Loucy (cell line): ENCODE measurements around the gene GLG1.

Experiments used
- EZH2phosphoT487 ChIP-seq: fragments of 200-600 bp; IDR thresholded peaks from 2 replicates; pipeline ENCODE4 v1.6.1; 2018; ENCODE audit warnings: antibody characterized with exemption, mild to moderate bottlenecking, moderate library complexity, borderline replicate concordance
- TF ChIP-seq, protein P1 (sequence below): fragments of 200-600 bp; sonication (generic); conservative IDR thresholded peaks from 2 replicates; pipeline ENCODE4 v1.5.1; 2014; ENCODE audit warnings: mild to moderate bottlenecking, antibody characterized with exemption, low read length

DNA sequence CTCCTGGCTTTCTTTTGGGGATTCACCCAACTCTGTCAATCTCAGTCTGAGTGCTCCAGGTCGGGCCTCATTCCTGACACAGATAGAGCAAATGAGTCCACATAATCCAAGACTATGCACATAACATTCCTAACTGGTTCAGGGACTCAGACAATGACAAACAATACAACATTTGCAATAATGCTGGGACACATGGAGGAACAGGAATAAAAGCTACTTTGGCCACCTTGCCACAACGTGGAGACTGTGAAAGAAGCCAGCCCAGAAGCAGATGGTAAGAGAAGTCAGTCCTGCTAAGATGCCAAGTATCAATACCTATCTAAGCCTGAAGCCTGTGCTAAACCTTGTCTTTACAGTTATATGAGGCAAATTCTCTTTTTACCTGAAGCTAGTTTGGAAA is 39.0 kb downstream of the GLG1 start:
- TF ChIP-seq, protein P1, sequence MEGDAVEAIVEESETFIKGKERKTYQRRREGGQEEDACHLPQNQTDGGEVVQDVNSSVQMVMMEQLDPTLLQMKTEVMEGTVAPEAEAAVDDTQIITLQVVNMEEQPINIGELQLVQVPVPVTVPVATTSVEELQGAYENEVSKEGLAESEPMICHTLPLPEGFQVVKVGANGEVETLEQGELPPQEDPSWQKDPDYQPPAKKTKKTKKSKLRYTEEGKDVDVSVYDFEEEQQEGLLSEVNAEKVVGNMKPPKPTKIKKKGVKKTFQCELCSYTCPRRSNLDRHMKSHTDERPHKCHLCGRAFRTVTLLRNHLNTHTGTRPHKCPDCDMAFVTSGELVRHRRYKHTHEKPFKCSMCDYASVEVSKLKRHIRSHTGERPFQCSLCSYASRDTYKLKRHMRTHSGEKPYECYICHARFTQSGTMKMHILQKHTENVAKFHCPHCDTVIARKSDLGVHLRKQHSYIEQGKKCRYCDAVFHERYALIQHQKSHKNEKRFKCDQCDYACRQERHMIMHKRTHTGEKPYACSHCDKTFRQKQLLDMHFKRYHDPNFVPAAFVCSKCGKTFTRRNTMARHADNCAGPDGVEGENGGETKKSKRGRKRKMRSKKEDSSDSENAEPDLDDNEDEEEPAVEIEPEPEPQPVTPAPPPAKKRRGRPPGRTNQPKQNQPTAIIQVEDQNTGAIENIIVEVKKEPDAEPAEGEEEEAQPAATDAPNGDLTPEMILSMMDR: no peak
- TF ChIP-seq EZH2phosphoT487: no peak
